ENCODE measurements around the gene ST3GAL4. TPM values are rescaled to one million over a fixed set of nuclear protein-coding genes. Genes with fewer than 3 reads are reported as not detected.

Gene ST3GAL4
- total and polyA plus RNA-seq, 10 of the 15 experiments (the other 5 are each of a cell fraction or from before 2014, with no cell fraction given): 3.8 to 8.1 (median 6.5) TPM; not detected in 2

GRCh38 chr11:126305699-126306098 lies 49.8 kb upstream of the ST3GAL4 start (continued):
- no peak for TF ChIP-seq NKRF (conservative IDR thresholded peaks at IDR 0.05)
- TF ChIP-seq ZNF384 (IDR thresholded peaks at IDR 0.05; ENCODE audit: borderline replicate concordance, low read depth, low read length): no peak
- TF ChIP-seq IRF5 (IDR thresholded peaks at IDR 0.05; ENCODE audit: borderline replicate concordance): no peak
- TF ChIP-seq RAD51 (IDR thresholded peaks at IDR 0.05): peak; percentile 89
- no peak for TF ChIP-seq CHD4 (IDR thresholded peaks at IDR 0.05)
- no peak for TF ChIP-seq SIN3A (IDR thresholded peaks at IDR 0.05; ENCODE audit: low read depth, low read length)
- TF ChIP-seq TARDBP (IDR thresholded peaks at IDR 0.05; ENCODE audit: borderline replicate concordance): no peak
- TF ChIP-seq ZNF687 (IDR thresholded peaks at IDR 0.05): peak; percentile 43; the same call in 1 of the 2 replicates
- TF ChIP-seq PAX5 (IDR thresholded peaks at IDR 0.05; ENCODE audit: borderline replicate concordance, low read depth, low read length): no peak
- no peak for TF ChIP-seq BACH1 (IDR thresholded peaks at IDR 0.05; ENCODE audit: borderline replicate concordance)
- no peak for TF ChIP-seq HCFC1 (IDR thresholded peaks at IDR 0.05; ENCODE audit: low read length)
- no peak for TF ChIP-seq RFX5 (IDR thresholded peaks at IDR 0.05; ENCODE audit: low read depth, low read length)
- no peak for TF ChIP-seq MTA2 (IDR thresholded peaks at IDR 0.05; ENCODE audit: low read depth)
- no peak for TF ChIP-seq NFIC (IDR thresholded peaks at IDR 0.05; ENCODE audit: low read depth, low read length)
- TF ChIP-seq MTA3 (IDR thresholded peaks at IDR 0.05; ENCODE audit: borderline replicate concordance, low read length): no peak
- TF ChIP-seq NR2C2 (IDR thresholded peaks at IDR 0.05; ENCODE audit: borderline replicate concordance, control insufficient read depth, insufficient read length, low read depth): no peak
- no peak for TF ChIP-seq RELA (IDR thresholded peaks at IDR 0.05; ENCODE audit: borderline replicate concordance, partially characterized antibody)
- TF ChIP-seq, protein P1, sequence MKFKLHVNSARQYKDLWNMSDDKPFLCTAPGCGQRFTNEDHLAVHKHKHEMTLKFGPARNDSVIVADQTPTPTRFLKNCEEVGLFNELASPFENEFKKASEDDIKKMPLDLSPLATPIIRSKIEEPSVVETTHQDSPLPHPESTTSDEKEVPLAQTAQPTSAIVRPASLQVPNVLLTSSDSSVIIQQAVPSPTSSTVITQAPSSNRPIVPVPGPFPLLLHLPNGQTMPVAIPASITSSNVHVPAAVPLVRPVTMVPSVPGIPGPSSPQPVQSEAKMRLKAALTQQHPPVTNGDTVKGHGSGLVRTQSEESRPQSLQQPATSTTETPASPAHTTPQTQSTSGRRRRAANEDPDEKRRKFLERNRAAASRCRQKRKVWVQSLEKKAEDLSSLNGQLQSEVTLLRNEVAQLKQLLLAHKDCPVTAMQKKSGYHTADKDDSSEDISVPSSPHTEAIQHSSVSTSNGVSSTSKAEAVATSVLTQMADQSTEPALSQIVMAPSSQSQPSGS (IDR thresholded peaks at IDR 0.05; ENCODE audit: low read length): no peak
- no peak for TF ChIP-seq EGR1 (IDR thresholded peaks at IDR 0.05; ENCODE audit: borderline replicate concordance in 1 of 2, low read depth in 2 of 2, low read length in 2 of 2)

Data from GM12878 (cell line).